BLaER1 treated with 17β-estradiol and CSF1 and Interleukin-3, amounts not matched to agents 10 nM and 100 nM (cell line): ENCODE results near the gene ELFN1.

Experiments used
- H3K27ac ChIP-seq, 11 experiments: shearing (Covaris generic); formaldehyde crosslinking; 2 replicates each; pipeline ENCODE4 v1.8.1; 2022
- H3K27me3 ChIP-seq, 11 experiments: shearing (Covaris generic); formaldehyde crosslinking; 2 replicates each; pipeline ENCODE4 v1.8.1; 2022
- H3K36me3 ChIP-seq, 11 experiments: shearing (Covaris generic); formaldehyde crosslinking; 2 replicates each; pipeline ENCODE4 v1.8.1; 2022
- H3K4me1 ChIP-seq, 10 experiments: shearing (Covaris generic); formaldehyde crosslinking; 2 replicates each; pipeline ENCODE4 v1.8.1; 2022
- H3K4me2 ChIP-seq, 11 experiments: shearing (Covaris generic); formaldehyde crosslinking; 2 replicates each; pipeline ENCODE4 v1.8.1; 2022
- H3K4me3 ChIP-seq, 10 experiments: shearing (Covaris generic); formaldehyde crosslinking; 2 replicates each; pipeline ENCODE4 v1.8.1; 2022
- H3K9ac ChIP-seq, 11 experiments: shearing (Covaris generic); formaldehyde crosslinking; 2 replicates each; pipeline ENCODE4 v1.8.1; 2022
- H3K9me3 ChIP-seq, 11 experiments: shearing (Covaris generic); formaldehyde crosslinking; replicated peaks in 1 of 11; 2 replicates each; pipeline ENCODE4 v1.8.1; 2022
- H4K20me1 ChIP-seq, 11 experiments: shearing (Covaris generic); formaldehyde crosslinking; 2 replicates each; pipeline ENCODE4 v1.8.1; 2022
- Cebpa-rat ChIP-seq, 11 experiments: shearing (Covaris generic); IDR thresholded peaks; 2 replicates each; pipeline ENCODE4 v1.8.1; 2022

Gene ELFN1

GRCh38 chr7:1767524-1767923 lies 97.4 kb downstream of the ELFN1 start:
- no peak overlapping the region for H3K27ac ChIP-seq
- no peaks in the 10 kb centered on the region for H3K4me1 ChIP-seq
- no peak overlapping the region for H3K4me2 ChIP-seq
- H3K9ac ChIP-seq: no peak overlapping the region
- no peaks in the 10 kb centered on the region for H3K36me3 ChIP-seq
- H4K20me1 ChIP-seq: no peaks in the 10 kb centered on the region; a peak in 1 of 22 replicates
- peaks cover 10 to 27% (median 19%) of the 10 kb centered on the region in 11 experiments for H3K9me3 ChIP-seq
- TF ChIP-seq Cebpa-rat (IDR thresholded peaks at IDR 0.05): no peak
- H3K4me3 ChIP-seq: no peak overlapping the region
- H3K27me3 ChIP-seq: no peaks in the 10 kb centered on the region

- Histone ChIP-seq H3K4me2 (no peak overlapping the region), H3K27ac (no peak overlapping the region), H3K9me3 (peaks cover 3 to 21% (median 8%) of the 10 kb centered on the region in 11 experiments; a peak in 19 of 22 replicates), H3K36me3 (no peaks in the 10 kb centered on the region), H3K27me3 (no peaks in the 10 kb centered on the region), H4K20me1 (no peaks in the 10 kb centered on the region; a peak in 1 of 22 replicates), H3K4me3 (no peak overlapping the region), H3K4me1 (no peaks in the 10 kb centered on the region), H3K9ac (no peak overlapping the region)
- no peak for TF ChIP-seq Cebpa-rat (IDR thresholded peaks at IDR 0.05)
Observed at GRCh38 chr7:1768832-1769231, 98.8 kb downstream of the ELFN1 start.

GRCh38 chr7:1769286-1770200 lies 99.5 kb downstream of the ELFN1 start:
- Histone ChIP-seq H3K27ac (no peak overlapping the region), H3K4me2 (no peak overlapping the region), H3K27me3 (no peaks in the 10 kb centered on the region), H3K9me3 (peaks cover 0 to 14% (median under 1%) of the 10 kb centered on the region in 11 experiments; a peak in 8 of 22 replicates), H4K20me1 (no peaks in the 10 kb centered on the region; a peak in 1 of 22 replicates), H3K9ac (no peak overlapping the region), H3K36me3 (no peaks in the 10 kb centered on the region), H3K4me3 (no peak overlapping the region), H3K4me1 (no peaks in the 10 kb centered on the region)
- TF ChIP-seq Cebpa-rat (IDR thresholded peaks at IDR 0.05): no peak

GRCh38 chr7:1770331-1770730 lies 100.3 kb downstream of the ELFN1 start:
- Histone ChIP-seq H3K9ac (no peak overlapping the region), H3K27me3 (no peaks in the 10 kb centered on the region), H3K27ac (no peak overlapping the region), H4K20me1 (no peaks in the 10 kb centered on the region; a peak in 1 of 22 replicates), H3K4me2 (no peak overlapping the region), H3K4me1 (no peaks in the 10 kb centered on the region), H3K36me3 (no peaks in the 10 kb centered on the region), H3K9me3 (peaks cover 0 to 18% (median 0%) of the 10 kb centered on the region in 11 experiments; a peak in 5 of 22 replicates), H3K4me3 (no peak overlapping the region)
- TF ChIP-seq Cebpa-rat (IDR thresholded peaks at IDR 0.05): no peak

- H3K9me3 ChIP-seq: peaks cover 10 to 41% (median 18%) of the 10 kb centered on the region in 11 experiments; a peak in 21 of 22 replicates
- H3K4me3 ChIP-seq: no peak overlapping the region
- no peaks in the 10 kb centered on the region for H3K27me3 ChIP-seq
- H3K4me1 ChIP-seq: no peaks in the 10 kb centered on the region
- H3K4me2 ChIP-seq: no peak overlapping the region
- no peaks in the 10 kb centered on the region for H3K36me3 ChIP-seq
- H4K20me1 ChIP-seq: no peaks in the 10 kb centered on the region
- TF ChIP-seq Cebpa-rat (IDR thresholded peaks at IDR 0.05): no peak
- H3K27ac ChIP-seq: no peak overlapping the region
- H3K9ac ChIP-seq: no peak overlapping the region
Observed at GRCh38 chr7:1775389-1775788, 105.3 kb downstream of the ELFN1 start.

- Histone ChIP-seq H3K27me3 (no peaks in the 10 kb centered on the region), H3K4me3 (no peak overlapping the region), H3K9me3 (peaks cover 10 to 41% (median 18%) of the 10 kb centered on the region in 11 experiments; a peak in 21 of 22 replicates), H4K20me1 (no peaks in the 10 kb centered on the region), H3K4me2 (no peak overlapping the region), H3K27ac (no peak overlapping the region), H3K4me1 (no peaks in the 10 kb centered on the region), H3K9ac (no peak overlapping the region), H3K36me3 (no peaks in the 10 kb centered on the region)
- no peak for TF ChIP-seq Cebpa-rat (IDR thresholded peaks at IDR 0.05)
Observed at GRCh38 chr7:1777122-1777521, 107.0 kb downstream of the ELFN1 start.

- Histone ChIP-seq H3K4me3 (no peak overlapping the region), H4K20me1 (no peaks in the 10 kb centered on the region), H3K27me3 (no peaks in the 10 kb centered on the region), H3K9ac (no peak overlapping the region), H3K27ac (no peak overlapping the region), H3K36me3 (no peaks in the 10 kb centered on the region), H3K4me2 (no peak overlapping the region), H3K9me3 (peaks cover 10 to 33% (median 18%) of the 10 kb centered on the region in 11 experiments; a peak in 21 of 22 replicates), H3K4me1 (no peaks in the 10 kb centered on the region)
- TF ChIP-seq Cebpa-rat (IDR thresholded peaks at IDR 0.05): no peak
Observed at GRCh38 chr7:1779445-1779844, 109.4 kb downstream of the ELFN1 start.

- H3K27me3 ChIP-seq: no peaks in the 10 kb centered on the region
- no peak overlapping the region for H3K4me2 ChIP-seq
- TF ChIP-seq Cebpa-rat (IDR thresholded peaks at IDR 0.05): no peak
- no peaks in the 10 kb centered on the region for H4K20me1 ChIP-seq
- no peaks in the 10 kb centered on the region for H3K36me3 ChIP-seq
- H3K9ac ChIP-seq: no peak overlapping the region
- peaks cover 24 to 38% (median 32%) of the 10 kb centered on the region in 11 experiments for H3K9me3 ChIP-seq
- H3K4me1 ChIP-seq: no peaks in the 10 kb centered on the region
- H3K4me3 ChIP-seq: no peak overlapping the region
- H3K27ac ChIP-seq: no peak overlapping the region
Observed at GRCh38 chr7:1781369-1781768, 111.3 kb downstream of the ELFN1 start.

DNA sequence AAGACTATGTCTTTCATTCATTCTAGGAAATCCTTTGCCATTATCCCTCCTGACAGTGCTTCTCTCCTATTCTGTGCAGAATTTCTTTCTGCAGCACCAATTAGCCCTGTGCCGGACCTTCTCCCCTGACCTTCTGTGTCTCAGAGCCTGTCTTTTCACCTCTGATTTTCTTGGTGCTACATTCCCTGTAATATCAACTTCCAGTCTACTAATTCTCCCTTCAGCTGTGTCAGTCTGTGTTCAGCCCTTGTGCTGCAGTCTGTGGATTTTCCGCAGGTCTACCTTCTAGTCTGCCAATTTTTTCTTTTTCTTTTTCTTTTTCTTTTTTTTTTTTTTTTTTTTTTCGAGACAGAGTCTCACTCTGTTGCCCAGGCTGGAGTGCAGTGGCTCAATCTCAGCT lies 115.8 kb downstream of the ELFN1 start:
- peaks cover 14 to 22% (median 20%) of the 10 kb centered on the region in 11 experiments for H3K9me3 ChIP-seq
- H3K9ac ChIP-seq: no peak overlapping the region
- no peaks in the 10 kb centered on the region for H3K36me3 ChIP-seq
- no peaks in the 10 kb centered on the region for H4K20me1 ChIP-seq
- H3K4me2 ChIP-seq: no peak overlapping the region
- no peak for TF ChIP-seq Cebpa-rat (IDR thresholded peaks at IDR 0.05)
- no peak overlapping the region for H3K4me3 ChIP-seq
- H3K27ac ChIP-seq: no peak overlapping the region
- no peaks in the 10 kb centered on the region for H3K27me3 ChIP-seq
- H3K4me1 ChIP-seq: no peaks in the 10 kb centered on the region

DNA sequence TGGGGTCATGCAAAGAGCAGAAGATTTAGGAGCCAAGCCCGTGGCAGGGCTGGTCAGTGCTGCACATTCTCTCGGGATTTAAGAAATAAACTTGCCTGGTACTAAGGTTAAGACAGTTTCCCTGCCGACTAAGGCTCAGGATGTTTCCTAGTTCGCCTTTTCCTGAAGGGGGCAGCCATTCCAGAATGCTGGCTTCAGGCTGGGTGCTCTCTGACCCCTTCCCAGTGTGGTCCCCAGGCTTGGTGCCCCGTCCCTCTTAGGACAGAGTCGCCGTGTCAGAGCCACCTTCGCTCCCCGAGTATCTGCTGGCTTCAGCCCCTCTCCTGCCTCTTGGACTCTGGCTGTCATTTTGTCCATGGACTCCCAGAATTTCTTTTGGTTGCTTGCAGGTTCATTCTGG lies 117.2 kb downstream of the ELFN1 start:
- H3K4me1 ChIP-seq: no peaks in the 10 kb centered on the region
- H3K9ac ChIP-seq: no peak overlapping the region
- H3K27me3 ChIP-seq: no peaks in the 10 kb centered on the region
- no peaks in the 10 kb centered on the region for H4K20me1 ChIP-seq
- peaks cover 20 to 33% (median 27%) of the 10 kb centered on the region in 11 experiments for H3K9me3 ChIP-seq
- H3K27ac ChIP-seq: no peak overlapping the region
- no peaks in the 10 kb centered on the region for H3K36me3 ChIP-seq
- no peak overlapping the region for H3K4me2 ChIP-seq
- TF ChIP-seq Cebpa-rat (IDR thresholded peaks at IDR 0.05): no peak
- no peak overlapping the region for H3K4me3 ChIP-seq
